Activated T-cell treated with anti-CD3 and anti-CD28 coated beads for 4 hours (primary cell): ENCODE results near the gene COMMD4.
A peak's percentile ranks its signal among the peaks of the same experiment; 100 is the strongest.
"Not testable (repeated sequence)": the region's sequence is repeated elsewhere in the genome, so short reads cannot be mapped to it uniquely, and the experiment has no call there.

Experiments
- DNase-seq: peaks from one replicate; pipeline ENCODE4 v3.0.0-alpha.2; 2020

Gene COMMD4

GRCh38 chr15:75335705-75336355, at the start of gene COMMD4:
Gene COMMD4 (plus strand): TSS chr15:75336063. CDS start chr15:75336090, 27 bp downstream.
- DNase-seq = peak; percentile 51

- DNase-seq = not testable (repeated sequence)
Observed at GRCh38 chr15:75293660-75294059, 42.2 kb upstream of the COMMD4 start.

DNA sequence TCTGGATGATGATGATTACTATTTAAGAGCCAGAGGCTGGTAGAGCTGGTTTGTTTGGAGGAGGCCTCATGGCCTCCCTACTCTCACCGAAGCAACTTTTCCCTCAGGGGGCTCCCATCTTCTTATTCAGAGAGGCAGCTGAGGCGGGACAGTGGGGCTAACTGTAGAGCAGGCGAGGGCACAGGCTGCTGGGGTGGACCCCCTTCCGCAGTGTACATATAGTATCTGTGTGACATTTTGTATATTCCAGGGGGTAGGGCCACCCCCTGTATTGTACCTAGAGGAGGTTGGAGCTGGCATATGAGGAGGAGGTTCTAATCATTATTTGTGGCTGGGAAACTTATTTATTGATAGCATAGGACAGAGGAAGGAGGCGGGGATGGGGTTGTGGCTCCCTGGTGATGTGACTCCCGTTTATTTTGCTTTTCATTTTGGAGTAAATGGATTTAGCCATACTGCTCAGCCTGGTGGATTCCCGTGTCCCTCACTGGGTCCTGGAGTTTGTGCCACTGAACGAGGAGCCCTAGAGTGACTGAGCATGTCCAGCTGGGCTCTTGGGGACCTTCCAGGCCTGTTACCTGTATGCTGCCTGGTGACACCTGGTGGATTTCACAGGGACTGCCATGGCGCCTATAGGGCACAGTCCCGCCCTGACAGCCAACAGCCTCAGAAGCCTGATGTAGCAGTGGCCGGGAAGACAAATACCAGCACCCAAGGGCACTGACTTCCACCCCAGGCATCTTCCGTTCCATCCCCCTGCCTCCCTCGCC, 37.1 kb upstream of the COMMD4 start:
- DNase-seq = not testable (repeated sequence)

DNA sequence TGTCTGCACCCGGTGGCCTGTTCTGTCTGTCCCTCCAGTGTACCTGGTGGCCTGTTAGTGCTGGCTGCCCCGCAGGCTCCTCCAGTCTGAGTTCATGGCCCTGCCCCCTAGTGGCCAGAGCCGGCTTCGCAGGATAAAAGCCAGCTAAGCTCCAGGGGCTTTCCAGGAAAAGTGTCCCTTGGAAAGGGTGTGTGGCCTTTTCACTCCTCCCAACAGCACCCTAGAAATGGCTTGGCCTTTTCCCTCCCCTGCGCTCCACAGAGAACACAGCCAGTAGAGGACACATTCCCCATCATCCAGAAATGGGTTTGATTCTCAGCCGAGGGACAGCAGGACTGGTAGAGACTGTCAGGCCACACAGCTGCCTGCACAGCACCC, 36.6 kb upstream of the COMMD4 start:
- peak; percentile 51 for DNase-seq

GRCh38 chr15:75300026-75300425, 35.8 kb upstream of the COMMD4 start:
- DNase-seq = not testable (repeated sequence)

DNA sequence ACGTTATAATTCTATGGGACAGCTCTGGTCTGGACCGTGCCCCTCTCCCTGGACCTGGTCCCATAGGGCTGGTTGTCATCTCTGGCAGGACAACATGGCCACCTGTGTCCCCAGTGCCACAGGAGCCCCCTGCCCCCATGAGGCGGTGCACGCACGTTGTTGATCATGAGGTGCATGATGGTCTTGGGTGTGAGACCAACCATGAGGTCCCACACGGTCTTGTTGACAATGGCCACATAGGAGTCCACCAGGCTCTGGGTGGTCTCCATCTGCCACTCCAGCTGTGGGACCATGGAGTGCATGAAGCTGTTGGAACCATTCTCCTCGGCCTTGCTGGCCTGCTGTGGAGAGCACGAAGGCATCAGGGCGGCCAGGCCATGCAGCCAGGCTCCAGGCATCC, 33.5 kb upstream of the COMMD4 start:
- no peak for DNase-seq

DNA sequence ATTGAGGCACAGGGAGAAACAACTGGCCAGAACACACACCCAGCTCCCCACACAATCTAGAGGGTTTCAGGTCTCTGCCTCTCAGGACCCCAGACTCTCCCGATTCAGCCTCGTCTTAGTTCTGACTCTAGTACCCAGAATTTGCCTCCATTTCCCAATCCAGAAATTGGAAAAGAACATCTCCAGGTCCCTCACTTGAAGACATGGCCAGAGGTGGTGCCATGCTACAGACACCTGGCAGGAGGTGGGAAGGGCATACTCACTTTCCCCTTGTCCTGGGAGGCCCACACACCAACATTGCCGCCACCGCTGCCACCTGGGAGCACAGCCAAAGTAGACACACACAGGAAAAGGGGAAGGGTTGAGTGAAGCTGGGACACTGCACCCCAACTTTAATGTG, 33.1 kb upstream of the COMMD4 start:
- DNase-seq = not testable (repeated sequence)

- DNase-seq = no peak
Observed at GRCh38 chr15:75306188-75306587, 29.7 kb upstream of the COMMD4 start.

DNA sequence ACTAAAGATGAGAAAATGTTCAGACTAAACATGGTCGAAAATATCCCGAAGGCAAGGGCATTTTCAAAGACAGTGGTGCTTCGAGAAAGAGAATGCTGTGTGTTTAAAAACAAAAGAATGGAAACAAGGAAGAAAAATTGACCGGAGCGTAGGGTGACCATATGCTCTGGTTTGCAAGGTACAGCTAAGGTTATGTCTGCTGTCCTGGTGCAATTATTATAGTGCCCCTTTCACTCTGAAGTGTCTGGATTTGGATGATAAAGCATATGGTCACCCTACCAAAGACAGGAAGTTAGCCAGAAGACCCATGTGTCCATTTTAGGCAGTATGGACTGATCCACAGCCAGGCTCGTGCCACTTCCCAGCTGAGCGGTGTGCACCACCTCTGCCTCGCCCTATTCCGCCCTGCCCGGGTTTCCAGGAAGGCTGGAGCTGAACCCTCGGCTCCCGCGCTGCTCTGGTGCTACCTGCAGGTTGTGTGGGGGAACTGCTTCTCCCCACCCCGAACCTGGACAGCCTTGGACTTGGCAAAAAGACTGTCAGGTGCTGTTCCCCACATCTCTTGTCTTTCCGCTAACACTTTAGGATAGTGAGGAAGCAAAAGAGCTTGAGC, 28.0 kb upstream of the COMMD4 start:
- no peak for DNase-seq

GRCh38 chr15:75309711-75310110, 26.2 kb upstream of the COMMD4 start:
- no peak for DNase-seq

- not testable (repeated sequence) for DNase-seq
Observed at GRCh38 chr15:75312548-75312947, 23.3 kb upstream of the COMMD4 start.

DNA sequence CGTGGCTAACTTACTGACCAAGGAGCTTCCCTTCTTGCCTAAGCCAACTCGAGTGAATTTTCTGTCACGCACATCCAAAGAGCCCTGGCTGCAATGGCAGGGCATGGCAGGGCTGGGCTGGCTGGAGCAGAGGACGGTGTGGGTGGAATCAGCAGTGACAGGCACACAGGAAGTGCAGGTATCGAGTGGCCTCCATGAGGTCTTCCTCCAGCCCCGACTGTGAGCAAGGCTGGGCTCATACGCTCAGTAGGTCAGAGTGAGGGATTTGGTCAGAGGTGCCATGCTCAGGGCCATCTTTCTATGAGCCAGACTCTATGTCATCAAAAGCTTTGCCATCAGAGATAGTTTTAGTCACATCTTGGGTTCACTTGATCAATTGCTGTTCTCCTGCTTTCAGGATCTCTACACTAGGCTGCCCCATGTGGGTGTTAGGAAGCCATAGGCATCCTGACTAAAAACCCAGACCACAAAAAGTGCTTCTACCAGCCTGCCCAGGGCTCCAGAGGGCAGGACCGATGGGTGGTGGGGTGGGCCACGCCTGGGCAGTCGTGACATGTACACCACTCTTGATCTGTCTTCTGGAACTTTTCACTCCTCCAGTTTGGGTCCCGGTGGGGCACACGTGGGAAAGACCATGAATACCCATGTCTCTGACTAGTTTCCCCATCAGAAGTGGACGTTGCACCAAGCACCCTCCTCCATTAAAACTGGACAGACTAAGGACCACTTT, 22.6 kb upstream of the COMMD4 start:
- DNase-seq = no peak

- no peak for DNase-seq
Observed at GRCh38 chr15:75314552-75315290, 21.1 kb upstream of the COMMD4 start.

DNA sequence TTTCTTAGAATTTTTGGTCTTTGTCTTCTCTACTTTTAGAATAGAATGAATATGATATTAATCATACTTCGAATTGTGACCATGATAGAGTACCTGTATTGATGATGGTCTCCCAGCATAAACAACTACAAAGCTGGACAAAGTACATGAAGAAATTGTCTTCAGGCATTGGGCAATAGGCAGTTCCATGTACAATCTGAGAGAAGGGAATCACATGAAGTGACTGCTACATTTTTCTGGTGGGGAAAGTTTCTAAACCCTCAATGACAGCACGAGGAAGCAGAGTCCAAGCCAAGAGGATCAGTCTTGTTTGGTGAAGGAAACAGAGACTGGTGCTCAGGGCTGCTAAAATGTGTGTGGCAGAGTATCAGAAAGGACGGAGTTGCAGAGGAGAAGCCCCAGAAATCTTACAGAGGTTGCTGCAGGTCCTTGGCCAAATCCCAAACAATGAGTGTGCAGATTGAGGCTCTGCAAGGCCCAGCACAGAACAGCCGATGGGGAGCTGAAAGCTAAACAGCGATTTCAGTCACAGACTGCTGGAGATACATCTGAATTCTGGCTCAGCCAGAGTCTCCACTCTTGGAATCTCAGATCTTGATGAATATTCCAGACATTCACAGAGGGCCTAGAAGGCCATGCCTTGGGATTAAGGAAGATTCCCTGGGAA, 16.5 kb upstream of the COMMD4 start:
- DNase-seq = not testable (repeated sequence)

DNA sequence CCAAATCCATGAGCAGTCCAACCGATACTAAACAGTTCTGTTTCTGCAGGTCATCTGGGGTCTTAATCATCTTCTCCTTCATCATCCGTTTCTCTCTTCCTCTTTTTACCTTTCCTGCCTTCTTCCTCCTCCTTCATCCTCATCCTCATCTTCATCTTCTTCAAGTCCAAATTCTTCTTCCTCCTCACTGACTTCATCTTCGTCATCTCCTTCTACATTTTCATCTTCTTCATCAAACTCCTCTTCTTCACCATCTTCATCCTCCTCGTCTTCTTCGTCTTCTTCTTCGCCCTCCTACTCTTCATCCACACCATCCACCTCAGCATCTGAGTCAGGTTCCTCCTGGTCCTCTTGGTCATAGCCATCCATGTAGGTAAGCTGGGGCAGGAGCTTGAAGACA, 14.2 kb upstream of the COMMD4 start:
- no peak for DNase-seq

GRCh38 chr15:75325922-75326321, 9.9 kb upstream of the COMMD4 start:
- no peak for DNase-seq

DNA sequence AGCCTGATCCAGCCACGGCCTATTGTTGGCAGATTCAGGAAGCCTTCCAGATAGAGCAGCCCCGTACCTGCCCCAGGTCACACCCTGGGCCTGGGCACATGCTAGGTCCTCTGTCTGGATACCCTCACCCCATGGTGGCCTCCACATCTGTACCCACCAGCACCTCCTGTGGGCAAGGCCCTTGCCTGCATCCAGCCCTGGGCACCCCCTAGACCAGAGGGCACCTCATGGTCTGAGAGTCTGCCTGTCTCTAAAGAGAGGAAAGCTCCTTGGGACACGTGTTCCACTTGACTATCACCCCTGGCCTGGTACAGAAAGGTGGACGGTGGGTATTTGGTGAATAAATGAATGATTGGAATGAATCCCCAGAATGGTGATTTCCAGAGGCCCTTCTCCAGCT, 8.9 kb upstream of the COMMD4 start:
- no peak for DNase-seq

GRCh38 chr15:75327491-75327890, 8.4 kb upstream of the COMMD4 start:
- DNase-seq = no peak

- DNase-seq = no peak
Observed at GRCh38 chr15:75328493-75329314, 7.2 kb upstream of the COMMD4 start.

GRCh38 chr15:75329571-75329970, 6.3 kb upstream of the COMMD4 start:
- DNase-seq = no peak

GRCh38 chr15:75332093-75332492, 3.8 kb upstream of the COMMD4 start:
- DNase-seq = not testable (repeated sequence)
